Measurements from ENCODE around the gene FCHSD2.

FCHSD2 gene

DNA sequence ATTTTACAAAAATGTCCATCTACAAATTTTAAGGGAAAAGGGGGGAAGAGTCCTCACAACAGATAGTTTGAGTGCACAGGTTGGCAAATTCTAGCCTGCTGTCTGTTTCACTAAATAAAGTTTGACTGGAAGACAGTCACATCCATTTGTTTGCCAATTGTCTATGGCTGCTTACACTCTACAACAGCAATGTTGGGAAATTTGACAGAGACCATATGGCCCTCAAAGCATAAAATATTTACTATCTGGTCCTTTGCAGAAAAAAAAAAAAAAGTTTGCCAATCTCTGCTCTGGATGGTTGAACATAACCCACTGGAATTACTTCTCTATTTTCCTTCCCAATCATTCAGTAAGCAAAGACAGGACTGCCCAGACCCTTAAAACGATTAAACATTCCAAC, 88.2 kb downstream of the FCHSD2 start:
- TF ChIP-seq, protein P1, sequence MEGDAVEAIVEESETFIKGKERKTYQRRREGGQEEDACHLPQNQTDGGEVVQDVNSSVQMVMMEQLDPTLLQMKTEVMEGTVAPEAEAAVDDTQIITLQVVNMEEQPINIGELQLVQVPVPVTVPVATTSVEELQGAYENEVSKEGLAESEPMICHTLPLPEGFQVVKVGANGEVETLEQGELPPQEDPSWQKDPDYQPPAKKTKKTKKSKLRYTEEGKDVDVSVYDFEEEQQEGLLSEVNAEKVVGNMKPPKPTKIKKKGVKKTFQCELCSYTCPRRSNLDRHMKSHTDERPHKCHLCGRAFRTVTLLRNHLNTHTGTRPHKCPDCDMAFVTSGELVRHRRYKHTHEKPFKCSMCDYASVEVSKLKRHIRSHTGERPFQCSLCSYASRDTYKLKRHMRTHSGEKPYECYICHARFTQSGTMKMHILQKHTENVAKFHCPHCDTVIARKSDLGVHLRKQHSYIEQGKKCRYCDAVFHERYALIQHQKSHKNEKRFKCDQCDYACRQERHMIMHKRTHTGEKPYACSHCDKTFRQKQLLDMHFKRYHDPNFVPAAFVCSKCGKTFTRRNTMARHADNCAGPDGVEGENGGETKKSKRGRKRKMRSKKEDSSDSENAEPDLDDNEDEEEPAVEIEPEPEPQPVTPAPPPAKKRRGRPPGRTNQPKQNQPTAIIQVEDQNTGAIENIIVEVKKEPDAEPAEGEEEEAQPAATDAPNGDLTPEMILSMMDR (IDR thresholded peaks at IDR 0.05), result no peak

DNA sequence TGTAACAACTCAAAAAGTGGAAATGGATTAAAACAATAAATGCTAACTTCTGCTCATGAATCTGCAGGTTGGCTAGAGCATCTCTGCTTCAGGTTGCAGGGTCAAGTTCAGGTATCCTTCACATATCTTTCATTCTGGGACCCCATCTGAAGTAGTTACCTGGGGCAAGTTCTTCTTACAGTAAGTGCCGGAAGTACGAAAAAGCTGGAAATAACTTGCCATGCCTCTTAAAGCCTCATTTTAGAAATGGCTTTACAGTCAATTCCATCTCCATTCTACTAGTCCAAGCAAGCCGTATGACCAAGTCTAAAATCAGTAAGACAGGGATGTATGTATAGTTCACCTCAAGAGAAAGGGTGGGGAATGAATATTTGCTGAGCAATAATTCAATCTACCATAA, 93.7 kb downstream of the FCHSD2 start:
- TF ChIP-seq, protein P1 (IDR thresholded peaks at IDR 0.05), result no peak

DNA sequence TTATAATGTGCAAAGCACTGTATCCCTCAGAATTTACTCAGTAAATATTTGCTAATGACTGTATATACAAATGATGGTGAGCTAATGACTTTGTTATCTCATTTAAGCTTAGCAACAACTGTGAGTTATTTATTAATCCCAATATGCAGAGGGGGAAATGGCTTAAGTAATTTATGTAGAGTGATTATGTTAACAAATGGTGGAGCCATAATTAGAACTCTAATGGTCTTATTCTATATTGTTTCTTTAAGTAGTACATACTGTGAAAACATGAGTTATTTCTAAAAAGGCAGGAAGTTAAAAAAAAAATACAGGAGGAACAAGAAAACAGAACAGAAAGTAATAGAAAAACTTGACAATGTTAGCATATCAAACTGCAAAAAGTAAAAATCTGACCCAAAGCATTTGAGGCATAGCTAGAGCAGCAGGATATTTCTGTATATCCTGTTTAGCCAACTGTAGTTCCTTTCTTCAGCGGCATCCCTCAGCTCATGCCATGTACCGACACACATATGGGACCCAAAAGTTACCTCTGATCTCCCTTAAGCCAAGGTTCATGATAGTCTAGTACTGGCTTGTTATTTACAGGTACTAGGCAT, 94.2 kb downstream of the FCHSD2 start:
- TF ChIP-seq, protein P1 (IDR thresholded peaks at IDR 0.05), result no peak

DNA sequence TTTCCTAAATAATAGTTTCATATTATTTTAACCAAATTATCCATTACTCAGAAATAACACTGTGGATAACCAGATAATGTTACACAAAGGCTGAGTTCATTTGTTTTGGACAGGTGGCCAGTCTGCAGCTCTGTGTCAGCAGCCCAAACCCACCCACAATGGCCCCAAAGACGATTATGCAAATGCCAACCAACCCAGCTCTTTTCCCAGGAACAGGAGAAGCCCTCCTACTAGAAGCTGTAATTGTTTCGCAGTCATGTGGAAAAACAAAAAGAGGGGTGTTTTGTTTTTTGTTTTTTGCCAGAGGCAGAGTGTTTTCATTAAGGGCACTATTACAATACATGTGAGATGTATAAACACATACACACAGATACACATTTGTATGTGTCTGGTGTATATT, 102.1 kb downstream of the FCHSD2 start:
- TF ChIP-seq, protein P1 (IDR thresholded peaks at IDR 0.05), result no peak

DNA sequence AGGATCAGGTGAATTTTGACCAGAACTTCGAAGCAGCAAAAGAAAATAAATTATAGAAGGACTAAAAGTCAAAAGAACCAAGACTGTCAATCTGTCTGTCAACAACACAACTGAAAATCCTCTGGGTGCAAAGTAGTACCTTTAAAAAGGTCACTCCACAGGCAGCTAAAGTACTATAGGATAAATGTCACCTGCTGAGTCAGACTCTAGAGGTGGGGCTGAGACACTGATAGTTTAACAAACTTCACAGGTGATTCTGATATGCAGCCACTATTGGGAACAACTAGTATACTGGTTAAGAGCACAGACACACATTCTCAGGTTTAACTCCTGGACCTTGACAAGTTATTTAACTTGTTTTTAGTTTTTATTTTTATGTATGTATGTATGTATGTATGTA, 107.3 kb downstream of the FCHSD2 start:
- TF ChIP-seq, protein P1 (IDR thresholded peaks at IDR 0.05), result no peak

DNA sequence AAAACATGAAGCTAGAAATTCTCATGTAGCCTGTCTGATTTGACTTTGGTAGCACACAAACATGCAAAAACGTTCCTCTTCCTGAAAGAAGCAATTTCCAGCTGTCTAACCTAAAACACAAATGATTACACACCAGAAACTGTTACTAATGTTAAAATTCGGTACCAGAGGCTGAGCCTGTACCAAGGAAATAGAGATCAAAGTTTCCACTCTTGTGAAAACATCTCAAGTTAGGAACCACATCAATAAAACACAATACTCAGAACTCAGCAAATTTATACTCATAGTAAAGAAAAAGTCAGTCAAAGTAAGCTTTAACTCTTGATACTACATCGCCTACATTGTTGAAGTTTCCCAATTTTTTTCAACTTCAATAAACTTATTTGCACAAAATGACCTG, 107.8 kb downstream of the FCHSD2 start:
- TF ChIP-seq, protein P1 (IDR thresholded peaks at IDR 0.05), result no peak

DNA sequence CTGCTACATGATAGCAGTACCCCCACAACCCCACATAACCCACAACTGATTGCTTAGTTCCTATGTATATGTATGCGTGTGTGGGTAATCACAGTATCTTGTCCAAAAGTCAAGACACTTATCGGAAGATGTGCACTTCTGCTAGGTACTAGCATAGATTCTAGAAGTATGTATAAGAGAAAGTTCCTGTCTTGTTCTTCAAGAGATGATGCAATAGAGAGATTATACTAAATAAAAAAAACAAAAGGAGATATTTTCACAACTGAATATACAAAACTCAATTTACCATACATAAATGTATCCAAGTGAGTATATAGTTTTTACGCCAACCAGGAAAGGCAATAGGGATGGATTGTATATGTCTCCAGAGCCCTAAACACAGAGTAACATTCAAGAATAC, 112.0 kb downstream of the FCHSD2 start:
- TF ChIP-seq, protein P1 (IDR thresholded peaks at IDR 0.05), result no peak

DNA sequence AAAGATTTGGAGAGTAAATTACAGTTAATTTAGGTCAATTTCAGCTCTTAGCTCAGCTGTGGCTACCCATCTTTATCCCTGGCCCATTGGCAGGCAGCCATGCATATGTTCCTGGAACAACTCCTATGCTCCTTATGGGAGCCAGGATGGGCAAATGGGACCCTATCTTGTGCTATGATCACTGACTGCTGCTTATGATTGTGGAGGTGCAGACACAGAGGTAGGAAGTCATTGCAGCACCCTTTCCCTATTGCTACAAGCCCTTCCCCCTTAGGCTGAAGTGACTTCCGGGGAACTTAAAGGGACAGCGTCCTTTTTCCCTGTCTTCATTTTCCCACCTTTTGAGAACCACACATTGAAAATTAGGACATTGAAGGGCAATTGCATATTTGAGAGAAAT, 112.7 kb downstream of the FCHSD2 start:
- TF ChIP-seq, protein P1 (IDR thresholded peaks at IDR 0.05), result no peak
